HG02884 (cell line): ENCODE data around the gene HOXB3.

Experiments
- ATAC-seq: cut with Tn5 transposase; IDR thresholded peaks from one replicate; pipeline ENCODE4 v1.9.1; 2021; ENCODE audit warnings: mild to moderate bottlenecking, moderate library complexity; ENCODE audit not compliant: unreplicated experiment

HOXB3 gene

GRCh38 chr17:48530208-48530886, 59.7 kb downstream of the HOXB3 start:
- no peak for ATAC-seq

GRCh38 chr17:48529683-48530009, 60.4 kb downstream of the HOXB3 start:
- ATAC-seq: no peak

- ATAC-seq: no peak
Observed at GRCh38 chr17:48528936-48529682, 60.9 kb downstream of the HOXB3 start.

- ATAC-seq: no peak
Observed at GRCh38 chr17:48528153-48528935, 61.7 kb downstream of the HOXB3 start.

- ATAC-seq: no peak
Observed at GRCh38 chr17:48527547-48527932, 62.5 kb downstream of the HOXB3 start.

- no peak for ATAC-seq
Observed at GRCh38 chr17:48526608-48527546, 63.2 kb downstream of the HOXB3 start.

- ATAC-seq: no peak
Observed at GRCh38 chr17:48523010-48523409, 67.0 kb downstream of the HOXB3 start.

- no peak for ATAC-seq
Observed at GRCh38 chr17:48522031-48522653, 67.9 kb downstream of the HOXB3 start.

GRCh38 chr17:48520631-48521079, 69.4 kb downstream of the HOXB3 start:
- ATAC-seq: no peak

- no peak for ATAC-seq
Observed at GRCh38 chr17:48519427-48519826, 70.6 kb downstream of the HOXB3 start.

- ATAC-seq: no peak
Observed at GRCh38 chr17:48517478-48517877, 72.6 kb downstream of the HOXB3 start.

GRCh38 chr17:48515925-48516900, 73.8 kb downstream of the HOXB3 start:
- no peak for ATAC-seq

- no peak for ATAC-seq
Observed at GRCh38 chr17:48514477-48514876, 75.6 kb downstream of the HOXB3 start.

- ATAC-seq: no peak
Observed at GRCh38 chr17:48513666-48514455, 76.2 kb downstream of the HOXB3 start.

GRCh38 chr17:48513097-48513496, 76.9 kb downstream of the HOXB3 start:
- ATAC-seq: no peak

- no peak for ATAC-seq
Observed at GRCh38 chr17:48510761-48511604, 79.1 kb downstream of the HOXB3 start.

GRCh38 chr17:48510381-48510760, 79.7 kb downstream of the HOXB3 start:
- ATAC-seq: no peak
